HG03575 (cell line): ENCODE data around the gene MLXIP.
A peak's percentile ranks its signal among the peaks of the same experiment; 100 is the strongest.
"Not testable (repeated sequence)": the region's sequence is repeated elsewhere in the genome, so short reads cannot be mapped to it uniquely, and the experiment has no call there.

Experiments used
- ATAC-seq: cut with Tn5 transposase; IDR thresholded peaks from one replicate; pipeline ENCODE4 v1.9.1; 2021; ENCODE audit not compliant: unreplicated experiment, insufficient number of reproducible peaks, low FRiP score; ENCODE audit errors: extremely low read depth

Gene MLXIP

GRCh38 chr12:122051231-122051876 is 27.2 kb upstream of the MLXIP start:
- no peak for ATAC-seq

GRCh38 chr12:122052285-122052684 is 26.3 kb upstream of the MLXIP start:
- no peak for ATAC-seq

GRCh38 chr12:122054842-122055520 is 23.6 kb upstream of the MLXIP start:
- no peak for ATAC-seq

- not testable (repeated sequence) for ATAC-seq
Measured at GRCh38 chr12:122056406-122056805, 22.1 kb upstream of the MLXIP start.

GRCh38 chr12:122057007-122057735 is 21.4 kb upstream of the MLXIP start:
- ATAC-seq, result no peak

DNA sequence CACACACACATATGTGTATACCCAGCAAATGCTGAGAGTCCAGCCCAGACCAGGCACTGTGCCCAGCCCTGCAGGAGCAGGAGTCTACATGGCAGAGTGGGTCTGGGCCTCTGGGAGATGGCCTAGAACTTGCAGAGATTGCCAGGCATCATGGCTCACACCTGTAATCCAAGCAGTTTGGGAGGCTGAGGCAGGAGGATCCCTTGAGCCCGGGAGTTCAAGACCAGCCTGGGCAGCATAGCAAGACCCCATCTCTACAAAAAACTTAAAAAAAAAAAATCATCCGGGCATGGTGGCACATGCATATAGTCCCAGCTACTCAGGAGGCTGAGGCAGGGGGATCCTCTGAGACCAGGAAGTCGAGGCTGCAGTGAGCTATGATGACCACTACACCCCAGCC is 20.8 kb upstream of the MLXIP start:
- ATAC-seq, result no peak

DNA sequence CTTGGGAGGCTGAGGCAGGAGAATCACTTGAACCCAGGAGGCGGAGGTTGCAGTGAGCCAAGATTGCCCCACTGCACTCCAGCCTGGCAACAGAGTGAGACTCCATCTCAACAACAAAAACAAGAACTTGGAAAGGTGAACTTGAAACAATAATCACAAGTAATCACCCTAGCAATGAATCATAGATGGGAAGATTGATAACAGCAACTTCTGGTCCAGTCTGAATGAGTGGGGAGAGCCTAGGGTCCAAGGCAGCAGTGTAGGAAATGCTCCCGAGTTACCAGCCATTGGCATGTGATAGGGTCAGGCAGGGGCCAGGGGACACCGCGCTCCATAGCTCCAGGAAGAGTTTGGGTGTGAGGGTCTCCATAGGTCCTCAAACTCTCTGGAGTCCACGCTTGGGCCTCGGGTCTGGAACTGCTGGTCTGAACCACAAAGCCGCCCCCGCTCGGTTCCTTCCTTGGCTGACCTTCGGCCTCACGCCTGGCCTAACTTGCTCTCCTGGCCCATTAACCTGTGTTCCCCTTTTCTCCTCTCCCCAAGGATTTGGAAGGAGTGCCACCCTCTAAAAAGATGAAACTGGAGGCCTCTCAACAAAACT is 19.9 kb upstream of the MLXIP start:
- ATAC-seq, result no peak

- ATAC-seq, result no peak
Measured at GRCh38 chr12:122059203-122059960, 19.2 kb upstream of the MLXIP start.

DNA sequence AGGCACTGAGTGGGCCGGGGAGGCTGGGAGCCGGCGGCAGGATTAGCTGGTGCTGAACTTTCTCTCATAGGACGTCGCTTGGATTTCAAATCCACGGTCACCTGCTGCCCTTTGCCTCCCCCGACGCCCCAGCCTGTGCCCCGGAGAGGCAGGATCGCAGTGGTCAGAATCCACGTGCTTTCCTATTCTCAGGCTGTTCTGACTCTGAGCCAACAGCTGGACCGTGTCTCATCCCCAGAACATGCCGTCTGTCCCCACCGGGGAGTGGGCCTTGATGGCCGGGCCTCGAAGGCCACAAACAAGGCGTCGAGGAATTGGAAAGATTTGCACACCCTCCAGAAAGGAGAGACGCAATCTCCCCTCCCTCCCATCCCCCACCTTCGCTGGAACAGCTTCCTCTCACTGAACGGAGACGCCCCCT is 18.5 kb upstream of the MLXIP start:
- no peak for ATAC-seq

DNA sequence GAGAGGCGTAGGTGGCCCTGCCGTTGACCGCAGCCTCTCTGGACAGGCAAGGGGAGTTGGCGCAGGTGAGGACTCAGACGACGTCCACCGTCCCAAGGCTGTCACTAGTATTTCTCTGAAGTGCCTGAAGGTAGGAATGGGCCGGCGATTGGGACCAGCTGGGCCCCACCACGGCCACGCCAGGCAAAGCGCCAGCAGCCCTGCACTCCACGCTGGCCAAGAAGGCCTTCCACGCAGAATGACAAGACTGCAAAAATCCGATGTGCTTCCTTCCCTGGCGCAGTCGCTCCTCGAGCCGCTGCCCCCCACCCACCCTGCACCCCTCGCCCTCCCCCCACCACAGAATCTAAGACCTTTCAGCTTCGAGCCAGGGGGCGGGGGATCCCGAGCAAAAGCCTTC is 17.3 kb upstream of the MLXIP start:
- no peak for ATAC-seq

- no peak for ATAC-seq
Measured at GRCh38 chr12:122062832-122063693, 15.5 kb upstream of the MLXIP start.

- ATAC-seq, result no peak
Measured at GRCh38 chr12:122063694-122064024, 14.9 kb upstream of the MLXIP start.

- no peak for ATAC-seq
Measured at GRCh38 chr12:122064025-122064777, 14.4 kb upstream of the MLXIP start.

GRCh38 chr12:122064780-122065588 is 13.6 kb upstream of the MLXIP start:
- ATAC-seq, result no peak

GRCh38 chr12:122067548-122067947 is 11.0 kb upstream of the MLXIP start:
- ATAC-seq, result no peak

DNA sequence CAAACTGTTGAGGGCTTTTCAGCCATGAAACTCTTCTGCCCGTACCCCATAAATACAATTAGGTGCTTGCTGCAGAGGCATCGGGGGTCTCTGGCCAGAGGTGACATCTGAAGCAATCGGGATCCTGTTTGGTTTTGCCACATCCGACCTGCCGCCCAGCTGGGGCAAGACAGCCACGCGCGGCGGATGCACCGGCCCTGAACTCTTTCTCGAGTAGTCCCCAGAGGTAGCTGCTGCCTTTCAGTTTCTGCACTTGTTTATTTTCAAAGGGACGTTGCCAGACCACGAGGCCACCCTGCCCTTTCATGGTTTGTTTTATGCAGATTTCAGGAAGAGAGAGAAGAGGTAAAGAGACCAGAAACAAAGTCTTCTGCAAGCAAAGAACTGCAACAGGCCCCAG is 10.6 kb upstream of the MLXIP start:
- peak; percentile 68 for ATAC-seq
